WTC11 (cell line): Measurements from ENCODE around the gene DRGX. TPM values are rescaled to one million over a fixed set of nuclear protein-coding genes. Genes with fewer than 3 reads are reported as not detected.
A peak's percentile ranks its signal among the peaks of the same experiment; 100 is the strongest.

Experiments used
- ATAC-seq: fragments of 200-7000 bp; cut with Tn5 transposase; 2 replicates; pipeline ENCODE4 v1.10.0; 2021; ENCODE audit warnings: mild to moderate bottlenecking, moderate library complexity
- CTCF ChIA-PET: fragments of 300-600 bp; sonication (Branson Sonifier 250); formaldehyde crosslinking; loops from one replicate; lab custom pipeline; 2021; ENCODE audit warnings: antibody characterized with exemption; lab: Charles Lee
- POLR2A ChIA-PET: fragments of 350-600 bp; sonication (Branson Sonifier 250); formaldehyde crosslinking; loops from one replicate; lab custom pipeline; 2021; ENCODE audit warnings: antibody characterized with exemption; lab: Charles Lee
- DNase-seq: peaks from one replicate; pipeline ENCODE4 v3.0.0; 2021; ENCODE audit warnings: low spot score
- H3K27ac Mint-ChIP-seq: 2 replicates; pipeline ENCODE4 v1.8.0; 2021; ENCODE audit warnings: mixed read lengths
- H3K27me3 Mint-ChIP-seq: 2 replicates; pipeline ENCODE4 v1.8.0; 2021; ENCODE audit warnings: low read depth, mild to moderate bottlenecking, moderate library complexity, mixed read lengths
- H3K36me3 Mint-ChIP-seq: 2 replicates; pipeline ENCODE4 v1.8.0; 2021; ENCODE audit warnings: mixed read lengths
- H3K4me1 Mint-ChIP-seq: 2 replicates; pipeline ENCODE4 v1.8.0; 2022; ENCODE audit warnings: mixed read lengths
- H3K4me3 Mint-ChIP-seq: 2 replicates; pipeline ENCODE4 v1.8.0; 2021; ENCODE audit warnings: mild to moderate bottlenecking, moderate library complexity, mixed read lengths
- H3K9me3 Mint-ChIP-seq: 2 replicates; pipeline ENCODE4 v1.8.0; 2021; ENCODE audit warnings: mixed read lengths
- CDX4 ChIP-seq: fragments of 250-450 bp; sonication (Bioruptor Pico); IDR thresholded peaks from 2 replicates; pipeline ENCODE4 v1.9.0; 2021; ENCODE audit warnings: moderate library complexity, mild to moderate bottlenecking, inconsistent platforms, borderline replicate concordance
- CREB1 ChIP-seq: sonication (generic); formaldehyde crosslinking; IDR thresholded peaks from 2 replicates; pipeline ENCODE4 v1.8.0; 2023; ENCODE audit warnings: mild to moderate bottlenecking, missing genetic modification reagents
- CREM ChIP-seq: sonication (generic); formaldehyde crosslinking; IDR thresholded peaks from 2 replicates; pipeline ENCODE4 v1.8.1; 2022; ENCODE audit warnings: mild to moderate bottlenecking, missing genetic modification reagents, moderate library complexity
- E2F5 ChIP-seq: sonication (generic); formaldehyde crosslinking; IDR thresholded peaks from 2 replicates; pipeline ENCODE4 v1.8.1; 2022; ENCODE audit warnings: mild to moderate bottlenecking, moderate library complexity, missing genetic modification reagents
- ETV6 ChIP-seq: sonication (generic); formaldehyde crosslinking; IDR thresholded peaks from 2 replicates; pipeline ENCODE4 v1.8.1; 2022; ENCODE audit warnings: mild to moderate bottlenecking, missing genetic modification reagents
- FOXP1 ChIP-seq: sonication (generic); formaldehyde crosslinking; IDR thresholded peaks from 2 replicates; pipeline ENCODE4 v1.8.0; 2022; ENCODE audit warnings: missing genetic modification reagents, mild to moderate bottlenecking, moderate library complexity, borderline replicate concordance
- IRF2 ChIP-seq: sonication (generic); formaldehyde crosslinking; IDR thresholded peaks from 2 replicates; pipeline ENCODE4 v1.8.0; 2022; ENCODE audit warnings: low read depth, missing genetic modification reagents, borderline replicate concordance
- JAZF1 ChIP-seq: fragments of 250-450 bp; sonication (Bioruptor Pico); IDR thresholded peaks from 2 replicates; pipeline ENCODE4 v1.9.0; 2021; ENCODE audit warnings: moderate library complexity, mild to moderate bottlenecking, inconsistent platforms
- KAT7 ChIP-seq: sonication (generic); formaldehyde crosslinking; IDR thresholded peaks from 2 replicates; pipeline ENCODE4 v1.8.1; 2023; ENCODE audit warnings: missing genetic modification reagents, mild to moderate bottlenecking, borderline replicate concordance
- NR3C1 ChIP-seq: sonication (generic); formaldehyde crosslinking; conservative IDR thresholded peaks from 2 replicates; pipeline ENCODE4 v1.8.1; 2023; ENCODE audit warnings: low read depth, mild to moderate bottlenecking, missing genetic modification reagents
- SP1 ChIP-seq: sonication (generic); formaldehyde crosslinking; conservative IDR thresholded peaks from 2 replicates; pipeline ENCODE4 v1.8.1; 2022; ENCODE audit warnings: missing genetic modification reagents
- STAT6 ChIP-seq: sonication (generic); formaldehyde crosslinking; conservative IDR thresholded peaks from 2 replicates; pipeline ENCODE4 v1.8.1; 2023; ENCODE audit warnings: mild to moderate bottlenecking, low read depth, missing genetic modification reagents, moderate library complexity
- ZBTB21 ChIP-seq: sonication (generic); formaldehyde crosslinking; IDR thresholded peaks from 2 replicates; pipeline ENCODE4 v1.8.1; 2023; ENCODE audit warnings: mild to moderate bottlenecking, missing genetic modification reagents, borderline replicate concordance
- ZNF121 ChIP-seq: sonication (generic); formaldehyde crosslinking; IDR thresholded peaks from 2 replicates; pipeline ENCODE4 v1.8.0; 2023; ENCODE audit warnings: missing genetic modification reagents
- ZNF138 ChIP-seq: sonication (generic); formaldehyde crosslinking; conservative IDR thresholded peaks from 2 replicates; pipeline ENCODE4 v1.8.1; 2022; ENCODE audit warnings: mild to moderate bottlenecking, moderate library complexity, missing genetic modification reagents
- ZNF219 ChIP-seq: sonication (generic); formaldehyde crosslinking; IDR thresholded peaks from 2 replicates; pipeline ENCODE4 v1.8.0; 2023; ENCODE audit warnings: missing genetic modification reagents, mild to moderate bottlenecking, borderline replicate concordance
- total RNA-seq: library from RNA; stranded (reverse); gene quantifications from 3 replicates; pipeline ENCODE4 v1.2.3, GENCODE V29; 2021
- TF ChIP-seq, protein P1 (sequence below): sonication (generic); formaldehyde crosslinking; IDR thresholded peaks from 2 replicates; pipeline ENCODE4 v1.8.0; 2022; ENCODE audit warnings: mild to moderate bottlenecking, missing genetic modification reagents
- TF ChIP-seq, protein P2 (sequence below): sonication (generic); formaldehyde crosslinking; IDR thresholded peaks from 2 replicates; pipeline ENCODE4 v1.8.1; 2023; ENCODE audit warnings: mild to moderate bottlenecking, missing genetic modification reagents

The DRGX gene
- total RNA-seq, 1 experiment from 2014 or later, result not detected

- ATAC-seq, result no peak
- TF ChIP-seq CREB1 (CRISPR knock-in tag) (no peak), JAZF1 (no peak), IRF2 (no peak), ZBTB21 (CRISPR knock-in tag) (no peak), CDX4 (CRISPR knock-in tag) (no peak), ETV6 (CRISPR knock-in tag) (no peak), FOXP1 (CRISPR knock-in tag) (no peak), CREM (CRISPR knock-in tag) (no peak), NR3C1 (CRISPR knock-in tag) (no peak), ZNF219 (no peak), STAT6 (CRISPR knock-in tag) (no peak), SP1 (CRISPR knock-in tag) (no peak), ZNF138 (CRISPR knock-in tag) (no peak), E2F5 (CRISPR knock-in tag) (no peak), ZNF121 (CRISPR knock-in tag) (no peak)
- TF ChIP-seq, protein P1, sequence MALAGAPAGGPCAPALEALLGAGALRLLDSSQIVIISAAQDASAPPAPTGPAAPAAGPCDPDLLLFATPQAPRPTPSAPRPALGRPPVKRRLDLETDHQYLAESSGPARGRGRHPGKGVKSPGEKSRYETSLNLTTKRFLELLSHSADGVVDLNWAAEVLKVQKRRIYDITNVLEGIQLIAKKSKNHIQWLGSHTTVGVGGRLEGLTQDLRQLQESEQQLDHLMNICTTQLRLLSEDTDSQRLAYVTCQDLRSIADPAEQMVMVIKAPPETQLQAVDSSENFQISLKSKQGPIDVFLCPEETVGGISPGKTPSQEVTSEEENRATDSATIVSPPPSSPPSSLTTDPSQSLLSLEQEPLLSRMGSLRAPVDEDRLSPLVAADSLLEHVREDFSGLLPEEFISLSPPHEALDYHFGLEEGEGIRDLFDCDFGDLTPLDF (CRISPR knock-in tag), result no peak
- TF ChIP-seq, protein P2, sequence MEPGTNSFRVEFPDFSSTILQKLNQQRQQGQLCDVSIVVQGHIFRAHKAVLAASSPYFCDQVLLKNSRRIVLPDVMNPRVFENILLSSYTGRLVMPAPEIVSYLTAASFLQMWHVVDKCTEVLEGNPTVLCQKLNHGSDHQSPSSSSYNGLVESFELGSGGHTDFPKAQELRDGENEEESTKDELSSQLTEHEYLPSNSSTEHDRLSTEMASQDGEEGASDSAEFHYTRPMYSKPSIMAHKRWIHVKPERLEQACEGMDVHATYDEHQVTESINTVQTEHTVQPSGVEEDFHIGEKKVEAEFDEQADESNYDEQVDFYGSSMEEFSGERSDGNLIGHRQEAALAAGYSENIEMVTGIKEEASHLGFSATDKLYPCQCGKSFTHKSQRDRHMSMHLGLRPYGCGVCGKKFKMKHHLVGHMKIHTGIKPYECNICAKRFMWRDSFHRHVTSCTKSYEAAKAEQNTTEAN (CRISPR knock-in tag), result no peak
- TF ChIP-seq, all 79 proteins: peak for 0
- POLR2A ChIA-PET, result no interaction called here
- Mint-ChIP-seq H3K27me3 (no peaks in the 10 kb centered on the region), H3K4me1 (peaks cover 16% of the 10 kb centered on the region), H3K36me3 (0 out of 2 replicates have a peak, but pooled peaks cover 6% of the 10 kb centered on the region), H3K27ac (no peak overlapping the region), H3K9me3 (peaks cover 25% of the 10 kb centered on the region), H3K4me3 (no peak overlapping the region)
- no peak for DNase-seq
- CTCF ChIA-PET, result no interaction called here
These were observed 47.0 kb upstream of the DRGX start for GRCh38 chr10:49442863-49443262.

GRCh38 chr10:49441488-49442476 lies 45.9 kb upstream of the DRGX start:
- DNase-seq, result no peak
- TF ChIP-seq KAT7, result no peak
- H3K36me3 Mint-ChIP-seq, result 0 out of 2 replicates have a peak, but pooled peaks cover 6% of the 10 kb centered on the region
- peak; percentile 34 for ATAC-seq
- ChIA-PET POLR2A (no interaction called here), CTCF (interaction anchor here (0.6 kb wide), 1 partner anchor 34 kb away, joined by 3 read pairs; no protein-coding TSS in a partner anchor)
- H3K9me3 Mint-ChIP-seq, result peaks cover 22% of the 10 kb centered on the region
- no peaks in the 10 kb centered on the region for H3K27me3 Mint-ChIP-seq
- H3K27ac Mint-ChIP-seq, result peak overlapping the region; percentile 51; the same call in 1 of the 2 replicates
- no peak overlapping the region for H3K4me3 Mint-ChIP-seq
- peaks cover 16% of the 10 kb centered on the region for H3K4me1 Mint-ChIP-seq
